Measurements from ENCODE around the gene HAGH. TPM values are rescaled to one million over a fixed set of nuclear protein-coding genes. Genes with fewer than 3 reads are reported as not detected.

Gene HAGH
- total and polyA plus RNA-seq, 2 experiments from 2014 or later, result 169 to 219 TPM

- H3K4me3 ChIP-seq, result no peak overlapping the region
- H3K36me3 ChIP-seq, result peaks cover 27% of the 10 kb centered on the region
- H3K27me3 ChIP-seq, result no peaks in the 10 kb centered on the region
- no peak for DNase-seq (ENCODE audit: low read depth in 1 of 2, low spot score in 1 of 2)
- no peak for TF ChIP-seq CTCF (IDR thresholded peaks at IDR 0.05; ENCODE audit: low read depth, low read length)
- H3K4me1 ChIP-seq (ENCODE audit: low read depth), result peaks cover 13% of the 10 kb centered on the region
- H3K9me3 ChIP-seq (ENCODE audit: low read depth), result no peaks in the 10 kb centered on the region
- H3K27ac ChIP-seq, result no peak overlapping the region
Observed at GRCh38 chr16:1769402-1770300, 57.0 kb downstream of the HAGH start.

GRCh38 chr16:1768767-1769401 is 57.7 kb downstream of the HAGH start:
- peaks cover 31% of the 10 kb centered on the region for H3K36me3 ChIP-seq
- no peak for DNase-seq (ENCODE audit: low read depth in 1 of 2, low spot score in 1 of 2)
- H3K27me3 ChIP-seq, result no peaks in the 10 kb centered on the region
- H3K27ac ChIP-seq, result no peak overlapping the region
- H3K4me3 ChIP-seq, result no peak overlapping the region
- TF ChIP-seq CTCF (IDR thresholded peaks at IDR 0.05; ENCODE audit: low read depth, low read length), result no peak
- H3K4me1 ChIP-seq (ENCODE audit: low read depth), result peaks cover 6% of the 10 kb centered on the region
- H3K9me3 ChIP-seq (ENCODE audit: low read depth), result no peaks in the 10 kb centered on the region

- H3K27ac ChIP-seq, result no peak overlapping the region
- H3K36me3 ChIP-seq, result peaks cover 34% of the 10 kb centered on the region
- no peaks in the 10 kb centered on the region for H3K27me3 ChIP-seq
Observed at GRCh38 chr16:1768061-1768766, 58.4 kb downstream of the HAGH start.

GRCh38 chr16:1767116-1767994 is 59.3 kb downstream of the HAGH start:
- Histone ChIP-seq H3K9me3 (ENCODE audit: low read depth) (no peaks in the 10 kb centered on the region), H3K36me3 (peaks cover 34% of the 10 kb centered on the region), H3K4me3 (no peak overlapping the region), H3K27ac (no peak overlapping the region), H3K4me1 (ENCODE audit: low read depth) (peaks cover 5% of the 10 kb centered on the region), H3K27me3 (no peaks in the 10 kb centered on the region)
- DNase-seq (ENCODE audit: low read depth in 1 of 2, low spot score in 1 of 2), result no peak
- no peak for TF ChIP-seq CTCF (IDR thresholded peaks at IDR 0.05; ENCODE audit: low read depth, low read length)

More at GRCh38 chr16:1768061-1768766, 58.4 kb downstream of the HAGH start:
- H3K4me1 ChIP-seq (ENCODE audit: low read depth), result peaks cover 6% of the 10 kb centered on the region
- TF ChIP-seq CTCF (IDR thresholded peaks at IDR 0.05; ENCODE audit: low read depth, low read length), result no peak
- no peaks in the 10 kb centered on the region for H3K9me3 ChIP-seq (ENCODE audit: low read depth)
- H3K4me3 ChIP-seq, result no peak overlapping the region
- no peak for DNase-seq (ENCODE audit: low read depth in 1 of 2, low spot score in 1 of 2)

- Histone ChIP-seq H3K27ac (no peak overlapping the region), H3K4me1 (ENCODE audit: low read depth) (no peaks in the 10 kb centered on the region), H3K9me3 (ENCODE audit: low read depth) (no peaks in the 10 kb centered on the region), H3K27me3 (no peaks in the 10 kb centered on the region), H3K4me3 (no peak overlapping the region), H3K36me3 (peaks cover 34% of the 10 kb centered on the region)
- TF ChIP-seq CTCF (IDR thresholded peaks at IDR 0.05; ENCODE audit: low read depth, low read length), result no peak
- no peak for DNase-seq (ENCODE audit: low read depth in 1 of 2, low spot score in 1 of 2)
Observed at GRCh38 chr16:1766701-1767100, 59.9 kb downstream of the HAGH start.
